ENCODE results near the gene AADACL4. TPM values are rescaled to one million over a fixed set of nuclear protein-coding genes. Genes with fewer than 3 reads are reported as not detected.

Gene AADACL4
- total and polyA plus RNA-seq, 2 of the 8 experiments (the other 6 are each of a cell fraction or from before 2014, with no cell fraction given) = 0.08 TPM; not detected in 1

DNA sequence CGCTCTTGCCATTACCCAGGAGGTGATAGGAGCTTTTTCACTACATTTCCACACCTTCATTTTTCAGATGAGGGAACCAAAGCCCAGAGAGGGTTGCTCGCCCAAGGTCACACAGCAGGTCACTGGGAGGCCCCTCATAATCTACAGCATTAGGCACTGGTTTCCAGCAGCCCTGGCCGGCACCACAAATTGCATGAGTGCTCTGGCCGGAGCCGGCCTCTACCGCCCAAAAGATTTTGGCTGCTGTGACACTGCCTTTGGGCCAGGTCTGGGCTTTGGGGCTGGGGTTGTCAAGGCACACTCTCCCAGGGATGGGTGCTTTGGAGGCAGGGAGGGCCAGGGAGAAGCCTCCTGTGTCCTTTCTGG lies 41.2 kb upstream of the AADACL4 start:
- Histone ChIP-seq H3K18ac (ENCODE audit: extremely low read depth, low read length) (no peak overlapping the region), H2BK20ac (ENCODE audit: low read length) (no peak overlapping the region), H3K23ac (ENCODE audit: insufficient read length) (no peak overlapping the region), H3K9me3 (ENCODE audit: insufficient read depth in 2 of 2, low read depth in 1 of 2, low read length in 1 of 2) (peaks cover 0 to 2% of the 10 kb centered on the region in 2 experiments; a peak in 1 of 4 replicates), H3K14ac (ENCODE audit: insufficient read length) (no peak overlapping the region), H4K8ac (ENCODE audit: extremely low read depth, insufficient read depth, low read length) (no peak overlapping the region; the same call in 1 of the 2 replicates), H2AFZ (ENCODE audit: low read length) (no peak overlapping the region), H2BK12ac (ENCODE audit: low read depth, low read length) (no peak overlapping the region), H4K20me1 (replicated peaks in 1 of 2; ENCODE audit: control insufficient read depth in 1 of 2, insufficient read depth in 2 of 2, low read length in 2 of 2) (peaks cover 22 to 26% of the 10 kb centered on the region in 2 experiments), H2BK15ac (ENCODE audit: low read length) (no peak overlapping the region), H3K4me2 (ENCODE audit: insufficient read depth in 1 of 2, low read depth in 2 of 2, low read length in 2 of 2) (no peak overlapping the region; a peak in 1 of 4 replicates), H2BK120ac (replicated peaks; ENCODE audit: low read depth, low read length) (no peak overlapping the region), H3K79me1 (ENCODE audit: low read depth, low read length) (peaks cover 3% of the 10 kb centered on the region; the same call in 1 of the 2 replicates), H3K27ac (ENCODE audit: low read depth, low read length) (no peak overlapping the region), H3K4me3 (ENCODE audit: extremely low read depth in 1 of 4, insufficient read depth in 2 of 4, low read depth in 3 of 4, low read length in 4 of 4) (no peak overlapping the region), H3K27me3 (replicated peaks in 1 of 4; ENCODE audit: control insufficient read depth in 3 of 4, extremely low read depth in 1 of 4, insufficient read depth in 3 of 4, low read length in 3 of 4) (no peaks in the 10 kb centered on the region), H2BK5ac (ENCODE audit: low read depth, low read length) (no peak overlapping the region), H3K36me3 (ENCODE audit: control insufficient read depth in 2 of 4, insufficient read depth in 4 of 4, low read length in 3 of 4) (peaks cover 0 to 18% (median 0%) of the 10 kb centered on the region in 4 experiments; a peak in 1 of 8 replicates), H2AK5ac (ENCODE audit: low read depth, low read length) (no peak overlapping the region), H3K56ac (replicated peaks; ENCODE audit: insufficient read length, low read depth, low read length) (no peak overlapping the region), H3K79me2 (ENCODE audit: control insufficient read depth in 1 of 2, insufficient read depth in 2 of 2, low read length in 2 of 2) (peaks cover 0 to 75% of the 10 kb centered on the region in 2 experiments; a peak in 3 of 4 replicates), H4K5ac (ENCODE audit: insufficient read length, low read depth, low read length) (no peak overlapping the region), H3K4me1 (replicated peaks in 1 of 4; ENCODE audit: control insufficient read depth in 3 of 4, insufficient read depth in 4 of 4, low read length in 3 of 4) (peaks cover 11 to 28% (median 15%) of the 10 kb centered on the region in 4 experiments), H4K91ac (replicated peaks; ENCODE audit: insufficient read length, low read length) (no peak overlapping the region), H3K9ac (replicated peaks in 1 of 4; ENCODE audit: extremely low read depth in 1 of 4, low read depth in 3 of 4, low read length in 3 of 4) (no peak overlapping the region), H3K4ac (replicated peaks; ENCODE audit: insufficient read length, low read depth, low read length) (no peak overlapping the region), H3K23me2 (ENCODE audit: low read depth, low read length) (no peaks in the 10 kb centered on the region)
- WGBS, 2 experiments (ENCODE audit: extremely low coverage in 1 of 2, insufficient coverage in 1 of 2, insufficient read length in 1 of 2, insufficient replicate concordance in 2 of 2, low coverage in 1 of 2, low lambda C conversion rate in 2 of 2, missing lambda C conversion rate in 1 of 2) = 89% methylated on average over 6 of the region's 6 CpGs; no CpG with 5 or more reads in 1 of the 2 experiments
- ChIA-PET POLR2A (ENCODE audit: partially characterized antibody) (interaction anchor here (1.5 to 7.3 kb wide), 3 partner anchors 10 to 21 kb away, joined by 3 to 107 read pairs (median 7); partner anchors contain the start of gene DHRS3), CTCF (ENCODE audit: partially characterized antibody) (interaction anchor here (1.1 to 9.4 kb wide), 5 partner anchors 10 to 161 kb away, joined by 3 to 130 read pairs (median 7); partner anchors contain the start of gene DHRS3)
- DNase-seq (ENCODE audit: low read depth in 1 of 2, low spot score in 2 of 2) = no peak
- no peak for FAIRE-seq
- TF ChIP-seq SP1 (IDR thresholded peaks at IDR 0.05; ENCODE audit: low read depth, low read length) (no peak), FOSL1 (IDR thresholded peaks at IDR 0.05; ENCODE audit: insufficient read depth, low read depth, low read length) (no peak), TBP (IDR thresholded peaks at IDR 0.05; ENCODE audit: low read depth, low read length) (no peak), NANOG (IDR thresholded peaks at IDR 0.05; ENCODE audit: insufficient read depth, low read depth, low read length, poor library complexity, severe bottlenecking) (no peak), KDM1A (IDR thresholded peaks at IDR 0.05; ENCODE audit: borderline replicate concordance, low read length) (no peak), JUND (IDR thresholded peaks at IDR 0.05; ENCODE audit: low read length) (no peak), SAP30 (IDR thresholded peaks at IDR 0.05; ENCODE audit: insufficient read depth, insufficient replicate concordance, low read length) (no peak), EGR1 (IDR thresholded peaks at IDR 0.05; ENCODE audit: borderline replicate concordance, low read depth, low read length) (no peak), RAD21 (IDR thresholded peaks at IDR 0.05 in 1 of 2, conservative IDR thresholded peaks at IDR 0.05 in 1 of 2; ENCODE audit: low read depth in 2 of 2, low read length in 2 of 2) (no peak)
- TF ChIP-seq, protein P1, sequence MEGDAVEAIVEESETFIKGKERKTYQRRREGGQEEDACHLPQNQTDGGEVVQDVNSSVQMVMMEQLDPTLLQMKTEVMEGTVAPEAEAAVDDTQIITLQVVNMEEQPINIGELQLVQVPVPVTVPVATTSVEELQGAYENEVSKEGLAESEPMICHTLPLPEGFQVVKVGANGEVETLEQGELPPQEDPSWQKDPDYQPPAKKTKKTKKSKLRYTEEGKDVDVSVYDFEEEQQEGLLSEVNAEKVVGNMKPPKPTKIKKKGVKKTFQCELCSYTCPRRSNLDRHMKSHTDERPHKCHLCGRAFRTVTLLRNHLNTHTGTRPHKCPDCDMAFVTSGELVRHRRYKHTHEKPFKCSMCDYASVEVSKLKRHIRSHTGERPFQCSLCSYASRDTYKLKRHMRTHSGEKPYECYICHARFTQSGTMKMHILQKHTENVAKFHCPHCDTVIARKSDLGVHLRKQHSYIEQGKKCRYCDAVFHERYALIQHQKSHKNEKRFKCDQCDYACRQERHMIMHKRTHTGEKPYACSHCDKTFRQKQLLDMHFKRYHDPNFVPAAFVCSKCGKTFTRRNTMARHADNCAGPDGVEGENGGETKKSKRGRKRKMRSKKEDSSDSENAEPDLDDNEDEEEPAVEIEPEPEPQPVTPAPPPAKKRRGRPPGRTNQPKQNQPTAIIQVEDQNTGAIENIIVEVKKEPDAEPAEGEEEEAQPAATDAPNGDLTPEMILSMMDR (IDR thresholded peaks at IDR 0.05; ENCODE audit: control extremely low read depth in 1 of 3, insufficient read depth in 1 of 3, low read depth in 1 of 3, low read length in 3 of 3) = no peak

Data from H1 (cell line).